Measurements from ENCODE around the gene HECTD4.

The HECTD4 gene

GRCh38 chr12:112176321-112177010 is 205.8 kb downstream of the HECTD4 start:
- no peak for DNase-seq (ENCODE audit: low spot score)

- DNase-seq (ENCODE audit: low spot score), result no peak
Observed at GRCh38 chr12:112175361-112176155, 206.7 kb downstream of the HECTD4 start.

- no peak for DNase-seq (ENCODE audit: low spot score)
Observed at GRCh38 chr12:112172556-112173324, 209.5 kb downstream of the HECTD4 start.

- DNase-seq (ENCODE audit: low spot score), result no peak
Observed at GRCh38 chr12:112170971-112171596, 211.1 kb downstream of the HECTD4 start.

GRCh38 chr12:112170376-112170775 is 211.9 kb downstream of the HECTD4 start:
- no peak for DNase-seq (ENCODE audit: low spot score)

- DNase-seq (ENCODE audit: low spot score), result no peak
Observed at GRCh38 chr12:112169966-112170365, 212.3 kb downstream of the HECTD4 start.

GRCh38 chr12:112169161-112169872 is 212.9 kb downstream of the HECTD4 start:
- no peak for DNase-seq (ENCODE audit: low spot score)

- no peak for DNase-seq (ENCODE audit: low spot score)
Observed at GRCh38 chr12:112168561-112168971, 213.7 kb downstream of the HECTD4 start.

- no peak for DNase-seq (ENCODE audit: low spot score)
Observed at GRCh38 chr12:112167718-112168525, 214.3 kb downstream of the HECTD4 start.

- DNase-seq (ENCODE audit: low spot score), result no peak
Observed at GRCh38 chr12:112167031-112167461, 215.2 kb downstream of the HECTD4 start.

GRCh38 chr12:112166051-112167015 is 215.9 kb downstream of the HECTD4 start:
- no peak for DNase-seq (ENCODE audit: low spot score)

- DNase-seq (ENCODE audit: low spot score), result no peak
Observed at GRCh38 chr12:112165624-112166023, 216.6 kb downstream of the HECTD4 start.

GRCh38 chr12:112164011-112164660 is 218.1 kb downstream of the HECTD4 start:
- DNase-seq (ENCODE audit: low spot score), result no peak

- no peak for DNase-seq (ENCODE audit: low spot score)
Observed at GRCh38 chr12:112163471-112163991, 218.7 kb downstream of the HECTD4 start.

GRCh38 chr12:112163056-112163455 is 219.2 kb downstream of the HECTD4 start:
- DNase-seq (ENCODE audit: low spot score), result no peak

GRCh38 chr12:112162241-112162790 is 219.9 kb downstream of the HECTD4 start:
- no peak for DNase-seq (ENCODE audit: low spot score)

GRCh38 chr12:112161711-112162110 is 220.5 kb downstream of the HECTD4 start:
- DNase-seq (ENCODE audit: low spot score), result no peak

GRCh38 chr12:112160611-112161010 is 221.6 kb downstream of the HECTD4 start:
- no peak for DNase-seq (ENCODE audit: low spot score)

All from Ammon's horn (tissue), 1 donor.